ENCODE results near the gene DBI. TPM values are rescaled to one million over a fixed set of nuclear protein-coding genes. Genes with fewer than 3 reads are reported as not detected.

DBI gene
- total RNA-seq, 1 donor from 2014 or later = 75.3 TPM

DNA sequence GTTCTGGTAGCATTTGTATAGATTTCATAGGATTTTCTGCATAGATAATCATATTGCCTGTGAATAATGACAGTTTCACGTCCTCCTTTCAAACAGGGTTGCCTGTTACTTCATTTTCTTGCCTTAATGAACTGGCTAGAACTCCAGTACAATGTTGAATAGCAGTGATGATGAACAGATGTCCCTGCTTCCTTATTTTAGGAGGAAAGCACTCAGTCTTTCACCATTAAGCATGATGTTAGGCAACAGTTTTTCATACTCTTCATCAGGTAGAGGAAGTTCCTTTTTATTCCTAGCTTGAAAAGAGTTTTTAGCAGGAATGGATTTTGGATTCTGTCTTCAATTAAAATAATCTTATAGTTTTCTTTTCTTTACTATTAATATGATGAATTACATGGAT is 39.8 kb upstream of the DBI start:
- no peak for FAIRE-seq
- Histone ChIP-seq H3K4me3 (ENCODE audit: low read depth, low read length) (no peak overlapping the region), H3K27me3 (ENCODE audit: control insufficient read depth, insufficient read depth, low read length) (no peaks in the 10 kb centered on the region), H3K36me3 (ENCODE audit: control insufficient read depth, insufficient read depth, low read length) (no peaks in the 10 kb centered on the region)
- no peak for DNase-seq (ENCODE audit: low read depth)
- TF ChIP-seq, protein P1, sequence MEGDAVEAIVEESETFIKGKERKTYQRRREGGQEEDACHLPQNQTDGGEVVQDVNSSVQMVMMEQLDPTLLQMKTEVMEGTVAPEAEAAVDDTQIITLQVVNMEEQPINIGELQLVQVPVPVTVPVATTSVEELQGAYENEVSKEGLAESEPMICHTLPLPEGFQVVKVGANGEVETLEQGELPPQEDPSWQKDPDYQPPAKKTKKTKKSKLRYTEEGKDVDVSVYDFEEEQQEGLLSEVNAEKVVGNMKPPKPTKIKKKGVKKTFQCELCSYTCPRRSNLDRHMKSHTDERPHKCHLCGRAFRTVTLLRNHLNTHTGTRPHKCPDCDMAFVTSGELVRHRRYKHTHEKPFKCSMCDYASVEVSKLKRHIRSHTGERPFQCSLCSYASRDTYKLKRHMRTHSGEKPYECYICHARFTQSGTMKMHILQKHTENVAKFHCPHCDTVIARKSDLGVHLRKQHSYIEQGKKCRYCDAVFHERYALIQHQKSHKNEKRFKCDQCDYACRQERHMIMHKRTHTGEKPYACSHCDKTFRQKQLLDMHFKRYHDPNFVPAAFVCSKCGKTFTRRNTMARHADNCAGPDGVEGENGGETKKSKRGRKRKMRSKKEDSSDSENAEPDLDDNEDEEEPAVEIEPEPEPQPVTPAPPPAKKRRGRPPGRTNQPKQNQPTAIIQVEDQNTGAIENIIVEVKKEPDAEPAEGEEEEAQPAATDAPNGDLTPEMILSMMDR (IDR thresholded peaks at IDR 0.05; ENCODE audit: insufficient read depth, low read length, severe bottlenecking) = no peak

- no peaks in the 10 kb centered on the region for H3K36me3 ChIP-seq (ENCODE audit: control insufficient read depth, insufficient read depth, low read length)
- no peak overlapping the region for H3K4me3 ChIP-seq (ENCODE audit: low read depth, low read length)
- FAIRE-seq (no peak), DNase-seq (ENCODE audit: low read depth) (no peak)
- H3K27me3 ChIP-seq (ENCODE audit: control insufficient read depth, insufficient read depth, low read length) = no peaks in the 10 kb centered on the region
- TF ChIP-seq, protein P1 (IDR thresholded peaks at IDR 0.05; ENCODE audit: insufficient read depth, low read length, severe bottlenecking) = no peak
Observed at GRCh38 chr2:119327431-119327830, 39.3 kb upstream of the DBI start.

DNA sequence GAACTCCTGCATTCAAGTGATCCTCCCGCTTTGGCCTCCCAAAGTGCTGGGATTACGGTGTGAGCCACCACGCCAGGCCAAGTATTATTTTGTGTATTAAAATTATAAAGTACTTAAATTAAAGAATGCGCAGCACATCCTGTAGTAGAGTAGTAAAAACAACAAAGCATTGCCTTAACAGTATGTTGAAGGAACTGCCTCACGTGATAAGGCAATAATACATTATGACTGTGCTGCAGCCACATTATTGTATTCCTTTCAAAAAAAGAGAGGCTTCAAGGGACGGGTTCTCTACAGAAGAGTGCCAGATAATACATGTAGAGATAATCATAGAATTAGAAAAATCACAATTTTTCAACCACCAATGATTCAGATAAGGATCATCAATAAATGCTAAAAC is 33.8 kb upstream of the DBI start:
- Histone ChIP-seq H3K4me3 (ENCODE audit: low read depth, low read length) (no peak overlapping the region), H3K36me3 (ENCODE audit: control insufficient read depth, insufficient read depth, low read length) (no peaks in the 10 kb centered on the region), H3K27me3 (ENCODE audit: control insufficient read depth, insufficient read depth, low read length) (no peaks in the 10 kb centered on the region)
- DNase-seq (ENCODE audit: low read depth) (no peak), FAIRE-seq (no peak)
- TF ChIP-seq, protein P1 (IDR thresholded peaks at IDR 0.05; ENCODE audit: insufficient read depth, low read length, severe bottlenecking) = no peak

GRCh38 chr2:119333360-119333759 is 33.4 kb upstream of the DBI start:
- TF ChIP-seq, protein P1 (IDR thresholded peaks at IDR 0.05; ENCODE audit: insufficient read depth, low read length, severe bottlenecking) = no peak
- DNase-seq (ENCODE audit: low read depth) = peak; percentile 59
- Histone ChIP-seq H3K36me3 (ENCODE audit: control insufficient read depth, insufficient read depth, low read length) (no peaks in the 10 kb centered on the region), H3K4me3 (ENCODE audit: low read depth, low read length) (no peak overlapping the region), H3K27me3 (ENCODE audit: control insufficient read depth, insufficient read depth, low read length) (no peaks in the 10 kb centered on the region)
- peak; percentile 28 for FAIRE-seq

GRCh38 chr2:119333833-119334232 is 32.9 kb upstream of the DBI start:
- DNase-seq (ENCODE audit: low read depth) = no peak
- Histone ChIP-seq H3K27me3 (ENCODE audit: control insufficient read depth, insufficient read depth, low read length) (no peaks in the 10 kb centered on the region), H3K4me3 (ENCODE audit: low read depth, low read length) (no peak overlapping the region), H3K36me3 (ENCODE audit: control insufficient read depth, insufficient read depth, low read length) (no peaks in the 10 kb centered on the region)
- TF ChIP-seq, protein P1 (IDR thresholded peaks at IDR 0.05; ENCODE audit: insufficient read depth, low read length, severe bottlenecking) = no peak
- FAIRE-seq = no peak

DNA sequence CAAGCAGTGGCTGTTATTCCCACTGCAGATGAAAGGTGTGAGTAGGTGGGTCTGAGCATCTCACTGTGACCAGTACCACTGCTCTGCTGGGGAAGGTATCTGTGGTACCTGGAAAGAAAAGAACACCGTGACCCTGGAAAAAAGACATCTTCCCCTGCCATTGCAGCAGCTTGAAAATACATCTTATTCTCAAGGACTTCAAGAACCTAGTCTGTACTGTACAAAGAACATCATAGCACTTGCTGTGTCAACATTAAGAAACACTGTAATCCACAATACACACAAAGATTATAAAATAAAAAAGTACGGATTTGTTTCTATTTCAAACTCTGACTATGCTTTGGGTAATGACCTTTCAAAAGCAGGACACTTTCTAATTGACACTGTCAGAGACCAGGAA is 29.0 kb upstream of the DBI start:
- Histone ChIP-seq H3K4me3 (ENCODE audit: low read depth, low read length) (no peak overlapping the region), H3K36me3 (ENCODE audit: control insufficient read depth, insufficient read depth, low read length) (no peaks in the 10 kb centered on the region)
- FAIRE-seq = no peak

More for the DNA sequence above, 29.0 kb upstream of the DBI start:
- no peaks in the 10 kb centered on the region for H3K27me3 ChIP-seq (ENCODE audit: control insufficient read depth, insufficient read depth, low read length)
- no peak for DNase-seq (ENCODE audit: low read depth)
- TF ChIP-seq, protein P1 (IDR thresholded peaks at IDR 0.05; ENCODE audit: insufficient read depth, low read length, severe bottlenecking) = no peak
